HFFc6 (cell line): ENCODE data around the gene NLGN1. TPM values are rescaled to one million over a fixed set of nuclear protein-coding genes. Genes with fewer than 3 reads are reported as not detected.

Source experiments
- DNase-seq: peaks from one replicate; pipeline ENCODE4 v3.0.0-alpha.2; 2018
- H3K27ac Mint-ChIP-seq: 2 replicates; pipeline ENCODE4 v1.8.0; 2020; ENCODE audit warnings: mild to moderate bottlenecking, mixed read lengths
- H3K27me3 Mint-ChIP-seq: 2 replicates; pipeline ENCODE4 v1.8.0; 2021; ENCODE audit warnings: mild to moderate bottlenecking, moderate library complexity, mixed read lengths; ENCODE audit not compliant: insufficient read depth
- H3K36me3 Mint-ChIP-seq: 2 replicates; pipeline ENCODE4 v1.8.0; 2021; ENCODE audit warnings: low read depth, mixed read lengths
- H3K4me1 Mint-ChIP-seq: 2 replicates; pipeline ENCODE4 v1.8.0; 2020; ENCODE audit warnings: low read depth, mixed read lengths
- H3K4me3 Mint-ChIP-seq: 2 replicates; pipeline ENCODE4 v1.8.0; 2020; ENCODE audit warnings: mild to moderate bottlenecking, moderate library complexity, mixed read lengths
- H3K9me3 Mint-ChIP-seq: 2 replicates; pipeline ENCODE4 v1.8.0; 2020; ENCODE audit warnings: mild to moderate bottlenecking, mixed read lengths
- CTCF ChIP-seq: fragments of 200-600 bp; sonication (generic); IDR thresholded peaks from 2 replicates; pipeline ENCODE4 v1.5.0; 2021; ENCODE audit warnings: antibody characterized with exemption, mild to moderate bottlenecking
- total RNA-seq, 6 experiments: library from RNA; stranded (reverse); fragmentation: NEBNext Ultra II Directional; extraction: Animal tissue kit (Norgen Biotek cat#: 25700); gene quantifications; 2 replicates in 1 of 6; 3 replicates in 5 of 6; pipeline ENCODE4 v1.2.3, GENCODE V29; 2021

NLGN1 gene
- total RNA-seq, 6 experiments from 2014 or later = 10.0 to 17.2 (median 15.7) TPM

GRCh38 chr3:173584838-173585831 is 187.6 kb downstream of the NLGN1 start:
- no peaks in the 10 kb centered on the region for H3K9me3 Mint-ChIP-seq
- no peaks in the 10 kb centered on the region for H3K36me3 Mint-ChIP-seq
- peak overlapping the region; percentile 96 for H3K4me3 Mint-ChIP-seq
- H3K4me1 Mint-ChIP-seq = peaks cover 34% of the 10 kb centered on the region
- peak; percentile 69 for DNase-seq
- no peak for TF ChIP-seq CTCF
- H3K27me3 Mint-ChIP-seq = no peaks in the 10 kb centered on the region
- H3K27ac Mint-ChIP-seq = peak overlapping the region; percentile 91

- no peaks in the 10 kb centered on the region for H3K9me3 Mint-ChIP-seq
- no peaks in the 10 kb centered on the region for H3K27me3 Mint-ChIP-seq
- peak overlapping the region; percentile 91 for H3K27ac Mint-ChIP-seq
- no peak for TF ChIP-seq CTCF
- no peaks in the 10 kb centered on the region for H3K36me3 Mint-ChIP-seq
- H3K4me1 Mint-ChIP-seq = peaks cover 34% of the 10 kb centered on the region
- peak; percentile 16 for DNase-seq
- H3K4me3 Mint-ChIP-seq = peak overlapping the region; percentile 96
These were observed 188.6 kb downstream of the NLGN1 start for GRCh38 chr3:173586166-173586565.

- no peak for DNase-seq
- Mint-ChIP-seq H3K27ac (no peak overlapping the region; the same call in 1 of the 2 replicates), H3K4me1 (peaks cover 34% of the 10 kb centered on the region), H3K9me3 (no peaks in the 10 kb centered on the region), H3K4me3 (peak overlapping the region; percentile 96), H3K27me3 (no peaks in the 10 kb centered on the region), H3K36me3 (no peaks in the 10 kb centered on the region)
- no peak for TF ChIP-seq CTCF
These were observed 189.5 kb downstream of the NLGN1 start for GRCh38 chr3:173587055-173587454.

- TF ChIP-seq CTCF = no peak
- no peak overlapping the region for H3K4me3 Mint-ChIP-seq
- peaks cover 41% of the 10 kb centered on the region for H3K4me1 Mint-ChIP-seq
These were observed 191.0 kb downstream of the NLGN1 start for GRCh38 chr3:173588556-173588955.

GRCh38 chr3:173589116-173589515 is 191.6 kb downstream of the NLGN1 start:
- no peaks in the 10 kb centered on the region for H3K9me3 Mint-ChIP-seq
- H3K4me1 Mint-ChIP-seq = peaks cover 36% of the 10 kb centered on the region
- DNase-seq = no peak
- H3K27ac Mint-ChIP-seq = no peak overlapping the region
- H3K36me3 Mint-ChIP-seq = peaks cover 11% of the 10 kb centered on the region; the same call in 1 of the 2 replicates
- no peak for TF ChIP-seq CTCF
- H3K4me3 Mint-ChIP-seq = no peak overlapping the region
- H3K27me3 Mint-ChIP-seq = no peaks in the 10 kb centered on the region

More at GRCh38 chr3:173588556-173588955, 191.0 kb downstream of the NLGN1 start:
- no peak for DNase-seq
- H3K9me3 Mint-ChIP-seq = no peaks in the 10 kb centered on the region
- no peaks in the 10 kb centered on the region for H3K27me3 Mint-ChIP-seq
- peaks cover 10% of the 10 kb centered on the region; the same call in 1 of the 2 replicates for H3K36me3 Mint-ChIP-seq
- no peak overlapping the region for H3K27ac Mint-ChIP-seq
